ENCODE data around the gene GIPC1. TPM values are rescaled to one million over a fixed set of nuclear protein-coding genes. Genes with fewer than 3 reads are reported as not detected.

The GIPC1 gene
- total and polyA plus RNA-seq, 9 of the 15 experiments (the other 6 are each of a cell fraction or from before 2014, with no cell fraction given), result 0.49 to 54.7 (median 24.8) TPM

GRCh38 chr19:14510311-14511228 is 14.6 kb upstream of the GIPC1 start:
- CTCF ChIA-PET (ENCODE audit: low intra/inter-chr PET ratio), result no interaction called here
- H3K4me1 ChIP-seq (replicated peaks in 1 of 2; ENCODE audit: control insufficient read depth in 2 of 2, insufficient read depth in 2 of 2, low read length in 2 of 2), result peaks cover 43 to 58% of the 10 kb centered on the region in 2 experiments
- H3K27ac ChIP-seq (ENCODE audit: extremely low read depth, low read depth, low read length), result peak overlapping the region; percentile 54; the same call in 1 of the 3 replicates
- no peak overlapping the region for H3K4me3 ChIP-seq
- WGBS (ENCODE audit: insufficient coverage, low coverage, missing lambda C conversion rate), result 32% methylated on average over 19 of the region's 22 CpGs
- H3K9ac ChIP-seq (ENCODE audit: insufficient read depth in 1 of 2, low read depth in 2 of 2, low read length in 2 of 2), result peak overlapping the region in 1 of 2 experiments; percentile 45; a peak in 1 of 4 replicates
- POLR2A ChIA-PET, result interaction anchor here (0.5 to 2.1 kb wide), 4 partner anchors 11 to 66 kb away, joined by 3 to 5 read pairs (median 4); partner anchors contain the start of gene GIPC1
- ATAC-seq (peak; percentile 19), DNase-seq (ENCODE audit: extremely low read depth in 1 of 4, low spot score in 3 of 4) (peak in 1 of 4 experiments; percentile 43), FAIRE-seq (peak; percentile 32)
- H3K36me3 ChIP-seq (ENCODE audit: control insufficient read depth, insufficient read depth, low read length), result peaks cover 20% of the 10 kb centered on the region
- peaks cover 6% of the 10 kb centered on the region for H4K20me1 ChIP-seq (replicated peaks; ENCODE audit: control insufficient read depth, insufficient read depth, low read length)
- intact Hi-C loops (cut with micrococcal nuclease) (no loop called here), in situ Hi-C loops (cut with MboI) (no loop called here)
- H3K4me2 ChIP-seq (ENCODE audit: insufficient read depth, low read length), result no peak overlapping the region
- no peaks in the 10 kb centered on the region for H3K9me3 ChIP-seq (replicated peaks; ENCODE audit: control insufficient read depth, insufficient read depth, low read depth, low read length)
- peaks cover 16% of the 10 kb centered on the region for H3K79me2 ChIP-seq (ENCODE audit: control insufficient read depth, insufficient read depth, low read length)
- H3K27me3 ChIP-seq (ENCODE audit: control insufficient read depth in 2 of 2, insufficient read depth in 2 of 2, low read length in 2 of 2), result no peaks in the 10 kb centered on the region
- no peaks in the 10 kb centered on the region for H3K9me1 ChIP-seq (ENCODE audit: control insufficient read depth, insufficient read depth, low read length)
- no TSS peak for BruUV-seq (replicated peaks)
- H2AFZ ChIP-seq (ENCODE audit: low read depth, low read length), result 0 out of 2 replicates have a peak overlapping the region, but pooled peaks have one; percentile 12
- TF ChIP-seq GABPB2 (CRISPR knock-in tag; conservative IDR thresholded peaks at IDR 0.05) (no peak), LEF1 (IDR thresholded peaks at IDR 0.05) (no peak), NFYB (IDR thresholded peaks at IDR 0.05; ENCODE audit: extremely low read depth, insufficient read length) (no peak), ATF1 (CRISPR knock-in tag; IDR thresholded peaks at IDR 0.05) (no peak), ATF1 (tag; IDR thresholded peaks at IDR 0.05) (no peak), SPI1 (IDR thresholded peaks at IDR 0.05; ENCODE audit: borderline replicate concordance, low read depth, low read length) (no peak), EP400 (IDR thresholded peaks at IDR 0.05) (peak; percentile 46), SMAD4 (CRISPR knock-in tag; conservative IDR thresholded peaks at IDR 0.05) (0 out of 2 replicates have a peak, but pooled peaks have one; percentile 54), PYGO2 (tag; IDR thresholded peaks at IDR 0.05) (peak; percentile 35; the same call in 1 of the 2 replicates), ZNF134 (CRISPR knock-in tag; conservative IDR thresholded peaks at IDR 0.05) (no peak), NRF1 (conservative IDR thresholded peaks at IDR 0.05 in 1 of 2, IDR thresholded peaks at IDR 0.05 in 1 of 2) (peak in 1 of 2 experiments; percentile 10; a peak in 1 of 4 replicates), RBM34 (IDR thresholded peaks at IDR 0.05; ENCODE audit: borderline replicate concordance, insufficient read depth, low read length) (no peak), RBM22 (IDR thresholded peaks at IDR 0.05; ENCODE audit: low read depth, low read length, poor library complexity, severe bottlenecking) (no peak), ZEB2 (IDR thresholded peaks at IDR 0.05) (peak; percentile 48; the same call in 1 of the 2 replicates), KLF1 (tag; IDR thresholded peaks at IDR 0.05) (no peak), ASH1L (IDR thresholded peaks at IDR 0.05; ENCODE audit: borderline replicate concordance, low read depth, partially characterized antibody) (no peak)
- TF ChIP-seq, protein P1, sequence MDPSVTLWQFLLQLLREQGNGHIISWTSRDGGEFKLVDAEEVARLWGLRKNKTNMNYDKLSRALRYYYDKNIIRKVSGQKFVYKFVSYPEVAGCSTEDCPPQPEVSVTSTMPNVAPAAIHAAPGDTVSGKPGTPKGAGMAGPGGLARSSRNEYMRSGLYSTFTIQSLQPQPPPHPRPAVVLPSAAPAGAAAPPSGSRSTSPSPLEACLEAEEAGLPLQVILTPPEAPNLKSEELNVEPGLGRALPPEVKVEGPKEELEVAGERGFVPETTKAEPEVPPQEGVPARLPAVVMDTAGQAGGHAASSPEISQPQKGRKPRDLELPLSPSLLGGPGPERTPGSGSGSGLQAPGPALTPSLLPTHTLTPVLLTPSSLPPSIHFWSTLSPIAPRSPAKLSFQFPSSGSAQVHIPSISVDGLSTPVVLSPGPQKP (CRISPR knock-in tag; IDR thresholded peaks at IDR 0.05), result no peak
- TF ChIP-seq, protein P2, sequence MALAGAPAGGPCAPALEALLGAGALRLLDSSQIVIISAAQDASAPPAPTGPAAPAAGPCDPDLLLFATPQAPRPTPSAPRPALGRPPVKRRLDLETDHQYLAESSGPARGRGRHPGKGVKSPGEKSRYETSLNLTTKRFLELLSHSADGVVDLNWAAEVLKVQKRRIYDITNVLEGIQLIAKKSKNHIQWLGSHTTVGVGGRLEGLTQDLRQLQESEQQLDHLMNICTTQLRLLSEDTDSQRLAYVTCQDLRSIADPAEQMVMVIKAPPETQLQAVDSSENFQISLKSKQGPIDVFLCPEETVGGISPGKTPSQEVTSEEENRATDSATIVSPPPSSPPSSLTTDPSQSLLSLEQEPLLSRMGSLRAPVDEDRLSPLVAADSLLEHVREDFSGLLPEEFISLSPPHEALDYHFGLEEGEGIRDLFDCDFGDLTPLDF (CRISPR knock-in tag; IDR thresholded peaks at IDR 0.05), result no peak

Measured in K562 (cell line).